PC-9 (cell line): ENCODE results near the gene MGAT3. TPM values are rescaled to one million over a fixed set of nuclear protein-coding genes. Genes with fewer than 3 reads are reported as not detected.
"Not testable (repeated sequence)": the region's sequence is repeated elsewhere in the genome, so short reads cannot be mapped to it uniquely, and the experiment has no call there.

ENCODE experiments used
- BruUV-seq: library from RNA; stranded (reverse); fragments of 400-500 nt; replicated peaks from 2 replicates; lab custom pipeline; 2021; lab: Mats Ljungman, UMichigan
- CTCF ChIA-PET: fragments of 300-600 bp; sonication (Branson Sonifier 250); formaldehyde crosslinking; loops from one replicate; lab custom pipeline; 2022; ENCODE audit warnings: antibody characterized with exemption; lab: Charles Lee
- POLR2A ChIA-PET: fragments of 300-600 bp; sonication (Branson Sonifier 250); formaldehyde crosslinking; loops from one replicate; lab custom pipeline; 2022; ENCODE audit warnings: antibody characterized with exemption; ENCODE audit not compliant: unreplicated experiment; lab: Charles Lee
- DNase-seq, 2 experiments: peaks; one replicate each; pipeline versions ENCODE4 v3.0.0 to v3.0.0-alpha.2; 2015 to 2022; ENCODE audit warnings: mixed read lengths in 1 of 2
- H2AFZ ChIP-seq: fragments of 200-600 bp; sonication (generic); 2 replicates; pipeline ENCODE4 v1.8.1; 2017; ENCODE audit warnings: antibody characterized with exemption
- H3F3A ChIP-seq: fragments of 200-600 bp; sonication (generic); 2 replicates; pipeline ENCODE4 v1.8.1; 2017; ENCODE audit warnings: antibody characterized with exemption, mild to moderate bottlenecking, low read depth; ENCODE audit not compliant: insufficient read depth
- H3K27ac ChIP-seq: fragments of 200-600 bp; sonication (generic); 2 replicates; pipeline ENCODE4 v1.6.1; 2016; ENCODE audit warnings: mixed run types
- H3K27me3 ChIP-seq: fragments of 200-600 bp; sonication (generic); 2 replicates; pipeline ENCODE4 v1.6.1; 2016; ENCODE audit warnings: low read depth, mixed run types; ENCODE audit not compliant: insufficient read depth
- H3K36me3 ChIP-seq: fragments of 200-600 bp; sonication (generic); 2 replicates; pipeline ENCODE4 v1.6.1; 2016; ENCODE audit warnings: low read depth, mixed run types
- H3K4me1 ChIP-seq: fragments of 200-600 bp; sonication (generic); replicated peaks from 2 replicates; pipeline ENCODE4 v1.6.1; 2016; ENCODE audit warnings: mixed run types; ENCODE audit not compliant: insufficient read depth
- H3K4me2 ChIP-seq: fragments of 200-600 bp; sonication (generic); 2 replicates; pipeline ENCODE4 v1.6.1; 2017; ENCODE audit warnings: mixed run types
- H3K4me3 ChIP-seq: fragments of 200-600 bp; sonication (generic); 2 replicates; pipeline ENCODE4 v1.6.1; 2016; ENCODE audit warnings: mixed run types
- H3K79me2 ChIP-seq: fragments of 200-600 bp; sonication (generic); 2 replicates; pipeline ENCODE4 v1.6.1; 2017; ENCODE audit warnings: low read depth, mixed run types
- H3K9me2 ChIP-seq: fragments of 200-600 bp; sonication (generic); 2 replicates; pipeline ENCODE4 v1.8.1; 2017; ENCODE audit warnings: mild to moderate bottlenecking; ENCODE audit not compliant: insufficient read depth
- H3K9me3 ChIP-seq: fragments of 200-600 bp; sonication (generic); 2 replicates; pipeline ENCODE4 v1.8.1; 2016; ENCODE audit warnings: low read depth; ENCODE audit not compliant: insufficient read depth
- H4K20me1 ChIP-seq: fragments of 200-600 bp; sonication (generic); 2 replicates; pipeline ENCODE4 v1.8.1; 2017; ENCODE audit not compliant: insufficient read depth
- EZH2 ChIP-seq: fragments of 200-600 bp; sonication (generic); IDR thresholded peaks from 2 replicates; pipeline ENCODE4 v1.8.0; 2017; ENCODE audit warnings: antibody characterized with exemption, low read depth
- intact Hi-C: fragments of 100-400 bp; cut with micrococcal nuclease; formaldehyde crosslinking; loops from one replicate; pipeline ENCODE4 v1.10.0; 2022; ENCODE audit not compliant: unreplicated experiment
- total RNA-seq: library from RNA; stranded (reverse); gene quantifications from 2 replicates; pipeline ENCODE4 v1.2.3, GENCODE V29; 2021
- TF ChIP-seq, protein P1 (sequence below): fragments of 200-600 bp; sonication (generic); conservative IDR thresholded peaks from 2 replicates; pipeline ENCODE4 v1.6.1; 2017; ENCODE audit warnings: mixed run types, antibody characterized with exemption, mild to moderate bottlenecking, moderate library complexity

The MGAT3 gene
- total RNA-seq, 1 experiment from 2014 or later, result not detected

DNA sequence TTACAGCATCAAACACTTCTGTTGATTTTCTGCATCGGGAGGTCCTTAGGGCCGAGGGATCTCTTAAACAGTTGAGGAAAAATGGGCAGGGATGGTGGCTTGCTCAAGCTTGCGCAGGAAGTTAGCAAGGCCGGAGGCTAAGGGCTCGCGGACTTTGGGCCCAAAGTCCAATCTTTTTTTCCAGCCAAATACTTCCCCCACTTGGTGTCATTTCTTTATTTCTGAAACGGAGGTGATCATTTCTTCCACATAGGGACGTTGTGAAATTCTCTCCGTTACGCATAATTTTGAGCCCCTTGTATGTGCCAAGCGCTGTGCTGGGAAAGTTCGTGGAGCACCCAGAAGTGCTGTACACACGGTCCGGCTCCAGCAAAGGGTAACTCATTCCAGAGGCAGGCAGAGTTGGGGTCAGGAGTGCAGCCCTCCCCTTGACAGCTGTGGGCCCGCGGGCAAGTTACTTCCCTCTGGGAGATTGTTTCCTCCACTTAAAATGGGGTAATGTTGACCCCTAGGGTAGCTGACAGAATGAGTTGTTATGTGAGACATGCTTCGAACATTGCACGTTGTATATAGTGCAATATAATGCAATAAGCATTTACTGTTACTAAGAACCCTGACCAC lies 46.1 kb downstream of the MGAT3 start:
- TSS peak; percentile 55 for BruUV-seq
- Histone ChIP-seq H3K79me2 (peaks cover 53% of the 10 kb centered on the region), H3K4me3 (peak overlapping the region; percentile 92), H2AFZ (peak overlapping the region; percentile 94), H3K9me3 (no peaks in the 10 kb centered on the region), H3K4me2 (peak overlapping the region; percentile 95), H3K9me2 (no peaks in the 10 kb centered on the region), H3K27me3 (no peaks in the 10 kb centered on the region), H3F3A (peaks cover 18% of the 10 kb centered on the region; the same call in 1 of the 2 replicates), H4K20me1 (peaks cover 12% of the 10 kb centered on the region; the same call in 1 of the 2 replicates), H3K36me3 (peaks cover 25% of the 10 kb centered on the region), H3K27ac (peak overlapping the region; percentile 20; the same call in 1 of the 2 replicates), H3K4me1 (peaks cover 28% of the 10 kb centered on the region)
- ChIA-PET CTCF (interaction anchor here (0.6 kb wide), 1 partner anchor 66 kb away, joined by 3 read pairs; no protein-coding TSS in a partner anchor), POLR2A (interaction anchor here (0.6 to 1.1 kb wide), 3 partner anchors 17 to 153 kb away, joined by 3 to 8 read pairs (median 4); partner anchors contain the start of genes ATF4 and SYNGR1)
- intact Hi-C loops, result loop anchor here (2.0 to 5.0 kb wide), 2 partner anchors 18 to 66 kb away; partner anchors contain the start of gene ATF4
- TF ChIP-seq, protein P1, sequence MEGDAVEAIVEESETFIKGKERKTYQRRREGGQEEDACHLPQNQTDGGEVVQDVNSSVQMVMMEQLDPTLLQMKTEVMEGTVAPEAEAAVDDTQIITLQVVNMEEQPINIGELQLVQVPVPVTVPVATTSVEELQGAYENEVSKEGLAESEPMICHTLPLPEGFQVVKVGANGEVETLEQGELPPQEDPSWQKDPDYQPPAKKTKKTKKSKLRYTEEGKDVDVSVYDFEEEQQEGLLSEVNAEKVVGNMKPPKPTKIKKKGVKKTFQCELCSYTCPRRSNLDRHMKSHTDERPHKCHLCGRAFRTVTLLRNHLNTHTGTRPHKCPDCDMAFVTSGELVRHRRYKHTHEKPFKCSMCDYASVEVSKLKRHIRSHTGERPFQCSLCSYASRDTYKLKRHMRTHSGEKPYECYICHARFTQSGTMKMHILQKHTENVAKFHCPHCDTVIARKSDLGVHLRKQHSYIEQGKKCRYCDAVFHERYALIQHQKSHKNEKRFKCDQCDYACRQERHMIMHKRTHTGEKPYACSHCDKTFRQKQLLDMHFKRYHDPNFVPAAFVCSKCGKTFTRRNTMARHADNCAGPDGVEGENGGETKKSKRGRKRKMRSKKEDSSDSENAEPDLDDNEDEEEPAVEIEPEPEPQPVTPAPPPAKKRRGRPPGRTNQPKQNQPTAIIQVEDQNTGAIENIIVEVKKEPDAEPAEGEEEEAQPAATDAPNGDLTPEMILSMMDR, result no peak
- TF ChIP-seq EZH2, result no peak
- no peak for DNase-seq

DNA sequence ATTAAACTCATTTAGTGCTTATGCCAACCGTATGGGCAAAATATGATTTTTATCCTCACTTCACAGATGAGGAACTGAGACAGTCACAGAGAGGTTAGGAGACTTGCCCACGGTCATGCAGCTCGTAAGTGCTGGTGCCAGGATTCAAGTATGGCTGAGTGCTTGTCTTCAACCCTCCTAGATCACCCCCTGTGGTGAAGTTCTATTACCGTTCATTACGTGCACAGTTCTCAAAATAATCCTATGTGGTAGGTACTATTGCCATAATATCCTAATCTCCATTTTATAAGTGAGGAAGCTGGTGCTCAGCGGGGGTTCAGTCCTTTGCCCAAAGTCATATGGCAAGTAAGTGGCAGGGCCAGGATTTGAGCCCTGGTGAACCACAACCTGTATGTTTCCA lies 46.8 kb downstream of the MGAT3 start:
- H3K9me3 ChIP-seq, result no peaks in the 10 kb centered on the region
- no peak overlapping the region for H2AFZ ChIP-seq
- H3K4me3 ChIP-seq, result peak overlapping the region; percentile 92
- POLR2A ChIA-PET, result interaction anchor here (0.7 to 1.1 kb wide), 2 partner anchors 16 to 66 kb away, joined by 4 to 8 read pairs; partner anchors contain the start of gene ATF4
- intact Hi-C loops, result loop anchor here (2.0 to 5.0 kb wide), 2 partner anchors 17 to 66 kb away; partner anchors contain the start of gene ATF4
- CTCF ChIA-PET, result no interaction called here
- H3K27me3 ChIP-seq, result no peaks in the 10 kb centered on the region
- H3K4me2 ChIP-seq, result peak overlapping the region; percentile 95
- peak overlapping the region; percentile 20; the same call in 1 of the 2 replicates for H3K27ac ChIP-seq
- no peak for TF ChIP-seq EZH2
- TF ChIP-seq, protein P1, result no peak
- BruUV-seq, result no TSS peak
- peaks cover 32% of the 10 kb centered on the region for H3K36me3 ChIP-seq
- H3F3A ChIP-seq, result peaks cover 18% of the 10 kb centered on the region; the same call in 1 of the 2 replicates
- DNase-seq, result no peak
- peaks cover 20% of the 10 kb centered on the region for H4K20me1 ChIP-seq
- peaks cover 28% of the 10 kb centered on the region for H3K4me1 ChIP-seq
- no peaks in the 10 kb centered on the region for H3K9me2 ChIP-seq
- H3K79me2 ChIP-seq, result peaks cover 61% of the 10 kb centered on the region

DNA sequence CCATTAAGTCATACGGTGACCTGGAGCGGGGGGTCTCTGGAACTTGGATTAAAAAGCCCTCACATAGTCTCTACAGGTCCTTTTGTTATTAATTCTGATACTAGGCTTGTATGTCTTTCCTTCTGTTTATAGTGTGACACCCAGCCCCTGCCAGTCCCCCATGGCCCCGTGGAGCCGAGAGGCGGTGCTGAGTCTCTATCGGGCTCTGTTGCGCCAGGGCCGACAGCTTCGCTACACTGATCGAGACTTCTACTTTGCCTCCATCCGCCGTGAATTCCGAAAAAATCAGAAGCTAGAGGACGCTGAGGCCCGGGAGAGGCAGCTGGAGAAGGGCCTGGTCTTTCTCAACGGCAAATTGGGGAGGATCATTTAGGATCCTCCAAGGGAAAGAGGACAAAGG lies 47.3 kb downstream of the MGAT3 start:
- Histone ChIP-seq H4K20me1 (peaks cover 24% of the 10 kb centered on the region), H3K79me2 (peaks cover 65% of the 10 kb centered on the region), H3K9me2 (no peaks in the 10 kb centered on the region), H3K27ac (no peak overlapping the region), H3K4me2 (peak overlapping the region; percentile 95), H3K4me3 (no peak overlapping the region), H3K9me3 (no peaks in the 10 kb centered on the region), H3K4me1 (peaks cover 28% of the 10 kb centered on the region), H3F3A (peaks cover 18% of the 10 kb centered on the region; the same call in 1 of the 2 replicates), H2AFZ (no peak overlapping the region), H3K36me3 (peaks cover 36% of the 10 kb centered on the region), H3K27me3 (no peaks in the 10 kb centered on the region)
- ChIA-PET POLR2A (interaction anchor here (0.7 to 1.1 kb wide), 2 partner anchors 16 to 67 kb away, joined by 4 to 8 read pairs; partner anchors contain the start of gene ATF4), CTCF (no interaction called here)
- intact Hi-C loops, result loop anchor here (5.0 kb wide), 1 partner anchor 67 kb away; no protein-coding TSS in a partner anchor
- BruUV-seq, result no TSS peak
- DNase-seq, result no peak
- TF ChIP-seq, protein P1, result no peak
- TF ChIP-seq EZH2, result no peak

DNA sequence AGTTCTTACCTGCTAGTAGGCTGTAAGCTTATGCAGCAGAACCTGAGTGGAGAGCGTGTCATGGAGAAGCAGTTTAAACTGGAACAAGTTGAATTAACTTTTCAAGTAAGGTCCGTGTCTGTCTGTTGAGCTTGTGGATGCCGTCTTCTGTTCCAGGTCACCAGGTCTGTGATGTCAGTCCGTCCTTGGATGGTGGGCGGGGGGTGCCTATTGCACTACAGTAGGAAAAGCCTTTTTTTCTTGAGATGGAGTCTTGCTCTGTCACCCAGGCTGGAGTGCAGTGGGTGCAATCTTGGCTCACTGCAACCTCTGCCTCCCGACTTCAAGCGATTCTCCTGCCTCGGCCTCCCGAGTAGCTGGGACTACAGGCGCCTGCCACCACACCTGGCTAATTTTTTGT lies 50.2 kb downstream of the MGAT3 start:
- peaks cover 59% of the 10 kb centered on the region for H3K36me3 ChIP-seq
- intact Hi-C loops, result not testable (repeated sequence)
- POLR2A ChIA-PET, result interaction anchor here (0.6 kb wide), 2 partner anchors 13 to 187 kb away, joined by 3 read pairs; no protein-coding TSS in a partner anchor

More for the DNA sequence above, 50.2 kb downstream of the MGAT3 start:
- H3K4me3 ChIP-seq, H3K9me2 ChIP-seq, CTCF ChIA-PET, H3K9me3 ChIP-seq, BruUV-seq, H2AFZ ChIP-seq, H3F3A ChIP-seq, H3K27me3 ChIP-seq, DNase-seq, H3K27ac ChIP-seq, H3K4me2 ChIP-seq: not testable (repeated sequence)
- Histone ChIP-seq H3K4me1 (peaks cover 13% of the 10 kb centered on the region), H4K20me1 (peaks cover 37% of the 10 kb centered on the region), H3K79me2 (peaks cover 81% of the 10 kb centered on the region)
